Adrenal gland (tissue), 12 donors: ENCODE data around the gene SMC5. TPM values are rescaled to one million over a fixed set of nuclear protein-coding genes. Genes with fewer than 3 reads are reported as not detected.

ENCODE experiments used
- DNase-seq, 7 donors: peaks; one replicate each; pipeline ENCODE4 v3.0.0-alpha.2; 2019 to 2020
- H3K27ac ChIP-seq, 5 donors: fragments of 200-600 bp; sonication (generic) in 4 of 5; 1 replicate in 3 of 5; 2 replicates in 2 of 5; pipeline versions ENCODE4 v1.5.1 to v1.8.0; 2016 to 2020; ENCODE audit warnings: mild to moderate bottlenecking in 1 of 5
- H3K27me3 ChIP-seq: fragments of 200-600 bp; 2 replicates; pipeline ENCODE4 v1.8.0; 2021
- H3K36me3 ChIP-seq, 2 donors: fragments of 200-600 bp; replicated peaks in 1 of 2; 1 replicate in 1 of 2; 2 replicates in 1 of 2; pipeline versions ENCODE4 v1.5.1 to v1.8.0; 2018 to 2022
- H3K4me1 ChIP-seq, 2 donors: fragments of 200-600 bp; replicated peaks in 1 of 2; 1 replicate in 1 of 2; 2 replicates in 1 of 2; pipeline versions ENCODE4 v1.5.1 to v1.8.0; 2018 to 2021
- H3K4me3 ChIP-seq, 4 donors: fragments of 200-600 bp; sonication (generic) in 3 of 4; one replicate each; pipeline ENCODE4 v1.5.1; 2016 to 2018
- H3K9me3 ChIP-seq, 3 donors: fragments of 200-600 bp; sonication (generic) in 1 of 3; replicated peaks in 1 of 3; 1 replicate in 2 of 3; 2 replicates in 1 of 3; pipeline versions ENCODE4 v1.5.1 to v1.8.0; 2016 to 2021
- CTCF ChIP-seq, 6 experiments: fragments of 450-650 bp in 4 of 6; fragments of 200-600 bp in 2 of 6; sonication (generic) in 1 of 6; IDR thresholded peaks; 1 replicate in 5 of 6; 2 replicates in 1 of 6; pipeline versions ENCODE4 v1.5.1 to v1.8.0; 2016 to 2021; ENCODE audit warnings: antibody characterized with exemption in 6 of 6, mild to moderate bottlenecking in 2 of 6, moderate library complexity in 1 of 6
- POLR2A ChIP-seq, 2 donors: fragments of 450-650 bp; IDR thresholded peaks; one replicate each; pipeline ENCODE4 v1.6.1; 2017; ENCODE audit warnings: antibody characterized with exemption in 2 of 2, mild to moderate bottlenecking in 2 of 2, moderate library complexity in 1 of 2
- WGBS, 4 donors: extraction: QIAGEN DNeasy Blood & Tissue Kit in 2 of 4; methylation state at CpG; one replicate each; pipeline versions ENCODE4 v1.1.5 to v1.1.7; 2013 to 2017; 5-methylcytosine and 5-hydroxymethylcytosine counted together
- intact Hi-C, 2 donors: fragments of 100-400 bp; cut with DNase I; formaldehyde crosslinking; loops; one replicate each; pipeline versions ENCODE4 v1.14.1 to v1.15.0; 2022 to 2023
- polyA plus RNA-seq, 3 donors: library from polyadenylated mRNA; stranded (reverse); fragments of 200-250 nt in 2 of 3; fragments of 350-450 nt in 1 of 3; fragmentation: Illumina TruSeq in 1 of 3; extraction: RNeasy Lipid Tissue Mini Kit (QIAGEN cat#74804) in 1 of 3; gene quantifications; one replicate each; pipeline ENCODE4 v1.2.3, GENCODE V29; 2013 to 2014
- total RNA-seq, 9 donors: library from RNA; depleted of rRNA in 4 of 9; stranded (reverse); fragments of >200 nt in 4 of 9; fragments of 120-200 nt in 1 of 9; fragmentation: NEBNext Ultra II Directional in 1 of 9; extraction: Animal tissue kit (Norgen Biotek cat#: 25700) in 1 of 9; gene quantifications; one replicate each; pipeline versions ENCODE4 v1.1.0 to v1.2.4, GENCODE V29; 2013 to 2023
- donor health status: healthy with polysubstance abuse.
- donor health status: Bipolar disorder and iron deficiency.
- donor health status: DM: yes; HTN: yes; CAD: no.
- donor health status: DM: no; HTN: no; CAD: no.
- donor health status: DM: no; HTN: no; CAD: no.
- donor health status: DM: yes; HTN: yes; CAD: no.

Gene SMC5
- total and polyA plus RNA-seq, 12 donors: 5.2 to 47.2 (median 15.2) TPM

DNA sequence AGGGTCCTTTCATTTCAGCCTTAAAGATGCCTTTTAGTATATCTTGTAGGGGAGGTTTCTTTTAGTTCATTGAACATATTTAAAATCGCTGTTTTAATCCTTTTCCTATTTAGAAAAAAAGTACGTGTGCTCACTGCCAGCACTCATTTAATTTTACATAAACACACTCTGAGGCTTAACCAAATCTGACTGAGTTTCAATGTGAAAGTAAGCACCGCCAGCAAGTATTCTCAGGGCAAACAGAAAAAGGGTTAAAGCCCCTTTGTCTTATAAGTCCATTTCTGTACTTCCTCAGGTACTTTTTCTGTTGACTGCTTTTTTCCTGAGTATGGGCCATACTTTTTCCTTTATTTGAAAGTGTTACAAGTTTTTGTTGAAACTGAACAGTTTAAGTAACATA is 31.8 kb downstream of the SMC5 start:
- no peak for DNase-seq
- 96 to 98% (median 97%) methylated on average over 3 of the region's 3 CpGs for WGBS, 4 donors
- no peaks in the 10 kb centered on the region for H3K36me3 ChIP-seq
- H3K27me3 ChIP-seq: no peaks in the 10 kb centered on the region
- peaks cover 0 to 10% (median 9%) of the 10 kb centered on the region in 3 donors for H3K9me3 ChIP-seq
- H3K27ac ChIP-seq: no peak overlapping the region
- H3K4me3 ChIP-seq: no peak overlapping the region
- no peak for TF ChIP-seq POLR2A (IDR thresholded peaks at IDR 0.05)
- no peaks in the 10 kb centered on the region for H3K4me1 ChIP-seq
- intact Hi-C loops: no loop called here

- TF ChIP-seq POLR2A (IDR thresholded peaks at IDR 0.05) (no peak), CTCF (IDR thresholded peaks at IDR 0.05) (no peak)
- DNase-seq: no peak
- Histone ChIP-seq H3K27me3 (no peaks in the 10 kb centered on the region), H3K9me3 (peaks cover 0 to 10% (median 9%) of the 10 kb centered on the region in 3 donors), H3K36me3 (no peaks in the 10 kb centered on the region), H3K27ac (no peak overlapping the region), H3K4me3 (no peak overlapping the region), H3K4me1 (no peaks in the 10 kb centered on the region)
- intact Hi-C loops: no loop called here
- WGBS, 4 donors: 89 to 94% (median 91%) methylated on average over 1 of the region's 1 CpG
Measured at GRCh38 chr9:70291446-70291845, 32.7 kb downstream of the SMC5 start.

- H3K9me3 ChIP-seq: peaks cover 0 to 10% (median 9%) of the 10 kb centered on the region in 3 donors
- H3K36me3 ChIP-seq: no peaks in the 10 kb centered on the region
- intact Hi-C loops: no loop called here
- DNase-seq: no peak
- TF ChIP-seq POLR2A (IDR thresholded peaks at IDR 0.05) (no peak), CTCF (IDR thresholded peaks at IDR 0.05) (no peak)
- H3K4me1 ChIP-seq: no peaks in the 10 kb centered on the region
- 98 to 100% (median 99%) methylated on average over 1 of the region's 1 CpG for WGBS, 4 donors
- H3K27me3 ChIP-seq: no peaks in the 10 kb centered on the region
- H3K4me3 ChIP-seq: no peak overlapping the region
- no peak overlapping the region for H3K27ac ChIP-seq
Measured at GRCh38 chr9:70292253-70292652, 33.5 kb downstream of the SMC5 start.

DNA sequence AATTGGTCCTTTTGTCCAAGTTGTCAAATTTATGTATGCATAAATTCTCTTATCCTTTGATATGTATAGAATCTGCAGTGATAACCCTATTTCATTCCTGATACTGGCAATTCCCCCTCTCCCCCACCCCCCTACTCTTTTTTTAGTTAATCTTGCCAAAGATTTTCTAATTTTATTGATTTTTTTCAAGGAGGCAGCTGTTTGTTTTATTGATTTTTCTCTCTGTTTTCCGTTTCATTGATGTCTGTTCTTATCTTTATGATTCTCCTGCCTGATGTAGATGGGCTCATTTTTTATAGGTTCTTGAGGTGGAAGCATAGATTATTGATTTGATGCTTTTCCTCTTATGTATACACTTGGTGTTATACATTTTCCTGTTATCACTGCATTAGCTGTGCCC is 34.4 kb downstream of the SMC5 start:
- H3K4me1 ChIP-seq: no peaks in the 10 kb centered on the region
- DNase-seq: no peak
- intact Hi-C loops: no loop called here
- H3K27me3 ChIP-seq: no peaks in the 10 kb centered on the region
- peaks cover 0 to 6% of the 10 kb centered on the region in 2 donors for H3K36me3 ChIP-seq
- 93 to 95% (median 94%) methylated on average over 1 of the region's 1 CpG for whole genome bisulfite sequencing, 4 donors
- H3K27ac ChIP-seq: no peak overlapping the region
- no peak overlapping the region for H3K4me3 ChIP-seq
- TF ChIP-seq POLR2A (IDR thresholded peaks at IDR 0.05) (no peak), CTCF (IDR thresholded peaks at IDR 0.05) (no peak)
- peaks cover 0 to 10% (median 9%) of the 10 kb centered on the region in 3 donors for H3K9me3 ChIP-seq

DNA sequence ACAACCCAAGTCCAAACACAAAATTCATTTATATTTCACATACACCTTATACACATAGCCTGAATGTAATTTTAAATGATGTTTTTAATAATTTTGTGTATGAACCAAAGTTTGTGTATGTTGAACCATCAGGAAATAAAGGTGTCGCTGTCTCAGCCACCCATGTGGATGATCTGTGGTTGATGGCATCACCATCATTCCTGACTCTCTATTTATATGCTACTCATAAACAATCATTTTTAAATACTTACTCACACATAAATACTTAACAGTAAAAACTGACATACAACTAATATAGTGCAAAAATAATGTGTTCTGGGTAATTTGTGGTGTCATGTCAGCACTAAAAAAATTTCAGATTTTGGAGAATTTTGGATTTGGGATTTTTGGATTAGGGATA is 38.4 kb downstream of the SMC5 start:
- TF ChIP-seq POLR2A (IDR thresholded peaks at IDR 0.05) (no peak), CTCF (IDR thresholded peaks at IDR 0.05) (no peak)
- H3K4me1 ChIP-seq: no peaks in the 10 kb centered on the region
- peaks cover 0 to 9% (median 5%) of the 10 kb centered on the region in 3 donors for H3K9me3 ChIP-seq
- no peaks in the 10 kb centered on the region for H3K27me3 ChIP-seq
- no peak overlapping the region for H3K27ac ChIP-seq
- no peak for DNase-seq
- no peak overlapping the region for H3K4me3 ChIP-seq
- WGBS, 4 donors: 88 to 100% (median 98%) methylated on average over 1 of the region's 1 CpG
- H3K36me3 ChIP-seq: peaks cover 0 to 16% of the 10 kb centered on the region in 2 donors
- intact Hi-C loops: no loop called here
